GM12878 (cell line): ENCODE measurements around the gene FBXL17.

Experiments used
- CBX3 ChIP-seq: fragments of 200-600 bp; sonication (generic); IDR thresholded peaks from 2 replicates; pipeline ENCODE4 v1.6.1; 2016; ENCODE audit warnings: low read depth, borderline replicate concordance
- CEBPB ChIP-seq, 2 experiments: fragments of 150-350 bp in 1 of 2; IDR thresholded peaks; 2 replicates each; pipeline ENCODE4 v1.6.1; 2012 to 2014; ENCODE audit warnings: low read depth in 2 of 2, low read length in 2 of 2, borderline replicate concordance in 1 of 2, inconsistent platforms in 1 of 2
- CTCF ChIP-seq, 3 experiments: IDR thresholded peaks in 2 of 3; conservative IDR thresholded peaks in 1 of 3; 2 replicates each; pipeline ENCODE4 v1.5.1; 2011; ENCODE audit warnings: low read depth in 3 of 3, low read length in 3 of 3, mild to moderate bottlenecking in 3 of 3, control low read depth in 2 of 3, moderate library complexity in 2 of 3, inconsistent platforms in 1 of 3, mixed read lengths in 1 of 3; ENCODE audit not compliant: control insufficient read depth in 2 of 3, insufficient read depth in 1 of 3; ENCODE audit errors: extremely low read depth in 1 of 3
- EED ChIP-seq: sonication (generic); IDR thresholded peaks from 2 replicates; pipeline ENCODE4 v1.6.1; 2016; ENCODE audit warnings: antibody characterized with exemption, low read depth
- IRF4 ChIP-seq: IDR thresholded peaks from 2 replicates; pipeline ENCODE4 v1.6.1; 2011; ENCODE audit warnings: low read depth, low read length
- MXI1 ChIP-seq: fragments of 150-350 bp; IDR thresholded peaks from 2 replicates; pipeline ENCODE4 v1.6.1; 2011; ENCODE audit warnings: low read depth, mild to moderate bottlenecking, inconsistent platforms, low read length, improper control_type of control experiment
- POLR2A ChIP-seq: IDR thresholded peaks from 2 replicates; pipeline ENCODE4 v1.6.1; 2011; ENCODE audit warnings: low read depth, mild to moderate bottlenecking, low read length
- RCOR1 ChIP-seq: conservative IDR thresholded peaks from 2 replicates; pipeline ENCODE4 v1.6.1; 2012; ENCODE audit warnings: low read depth, low read length, improper control_type of control experiment
- REST ChIP-seq: IDR thresholded peaks from 2 replicates; pipeline ENCODE4 v1.6.1; 2012; ENCODE audit warnings: mild to moderate bottlenecking, low read depth, low read length
- TAF1 ChIP-seq: IDR thresholded peaks from 2 replicates; pipeline ENCODE4 v1.6.1; 2011; ENCODE audit warnings: mild to moderate bottlenecking, low read depth, low read length, borderline replicate concordance

DNA sequence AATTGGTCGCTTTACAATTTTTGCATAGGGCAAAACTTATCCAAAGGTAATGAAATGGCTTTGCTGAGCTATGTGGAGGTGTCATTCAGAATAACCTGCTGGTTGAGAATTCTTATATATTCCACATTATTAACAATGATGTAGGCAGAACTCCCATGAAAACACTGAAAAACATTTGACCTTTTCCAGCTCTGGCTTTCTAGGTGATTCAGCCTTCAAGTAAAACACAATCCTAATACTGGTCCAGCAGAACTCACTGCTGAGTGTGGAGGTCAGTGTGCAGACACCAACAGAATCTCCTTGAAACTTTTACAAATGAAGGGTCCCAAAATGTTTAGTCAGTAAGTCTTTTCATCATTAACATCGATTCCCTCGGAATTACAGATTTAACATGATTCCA is 549.2 kb downstream of the FBXL17 start:
- TF ChIP-seq CTCF (IDR thresholded peaks at IDR 0.05 in 2 of 3, conservative IDR thresholded peaks at IDR 0.05 in 1 of 3; ENCODE audit: control insufficient read depth in 2 of 3, extremely low read depth in 1 of 3, insufficient read depth in 1 of 3, low read depth in 3 of 3, low read length in 3 of 3) (no peak), POLR2A (no peak), TAF1 (no peak), EED (no peak), CEBPB (IDR thresholded peaks at IDR 0.05; ENCODE audit: borderline replicate concordance in 1 of 2, low read depth in 2 of 2, low read length in 2 of 2) (no peak), IRF4 (no peak), CBX3 (no peak), RCOR1 (no peak), MXI1 (no peak), REST (no peak)
